ENCODE measurements around the gene COL18A1.
A peak's percentile ranks its signal among the peaks of the same experiment; 100 is the strongest.

COL18A1 gene

GRCh38 chr21:45475797-45476570, 71.0 kb downstream of the COL18A1 start:
- FAIRE-seq (no peak), DNase-seq (ENCODE audit: insufficient read length, low spot score) (no peak)

- FAIRE-seq: peak; percentile 98
- no peak for DNase-seq (ENCODE audit: insufficient read length, low spot score)
These were observed 71.6 kb downstream of the COL18A1 start for GRCh38 chr21:45476582-45476981.

- DNase-seq (ENCODE audit: insufficient read length, low spot score) (no peak), FAIRE-seq (no peak)
These were observed 72.5 kb downstream of the COL18A1 start for GRCh38 chr21:45477176-45478114.

DNA sequence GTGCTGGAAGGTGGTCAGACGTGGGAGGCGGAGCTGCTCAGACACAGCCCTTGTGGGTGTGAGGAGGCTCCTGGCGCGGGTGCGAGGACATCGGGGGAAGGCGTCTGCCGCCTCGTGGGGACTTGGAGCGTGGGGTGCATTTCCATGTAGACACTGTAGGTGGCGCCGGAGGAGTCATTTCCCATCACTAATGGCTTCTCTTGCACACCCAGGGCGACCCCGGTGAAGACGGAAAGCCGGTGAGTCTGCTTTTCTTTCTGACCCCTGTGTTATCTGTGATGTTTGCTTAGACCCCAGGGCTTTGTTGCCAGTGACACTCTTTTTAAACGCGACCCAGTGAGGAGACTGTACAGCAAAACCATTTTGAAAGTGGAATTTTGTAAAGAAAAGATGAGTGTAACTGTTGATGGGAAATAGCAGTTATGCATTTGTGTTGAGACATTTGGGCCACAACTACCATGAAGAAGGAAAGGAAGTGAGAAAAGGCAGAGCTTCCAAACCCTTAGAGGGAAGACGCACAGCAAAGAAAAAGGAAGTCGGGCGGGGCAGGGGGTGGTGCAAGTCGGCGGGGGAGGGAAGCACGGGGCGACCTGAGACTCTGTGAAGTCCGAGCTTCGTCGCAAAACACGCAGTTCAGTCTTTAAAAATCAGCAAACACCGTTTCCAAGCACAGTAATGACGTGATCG, 73.3 kb downstream of the COL18A1 start:
- no peak for FAIRE-seq

DNA sequence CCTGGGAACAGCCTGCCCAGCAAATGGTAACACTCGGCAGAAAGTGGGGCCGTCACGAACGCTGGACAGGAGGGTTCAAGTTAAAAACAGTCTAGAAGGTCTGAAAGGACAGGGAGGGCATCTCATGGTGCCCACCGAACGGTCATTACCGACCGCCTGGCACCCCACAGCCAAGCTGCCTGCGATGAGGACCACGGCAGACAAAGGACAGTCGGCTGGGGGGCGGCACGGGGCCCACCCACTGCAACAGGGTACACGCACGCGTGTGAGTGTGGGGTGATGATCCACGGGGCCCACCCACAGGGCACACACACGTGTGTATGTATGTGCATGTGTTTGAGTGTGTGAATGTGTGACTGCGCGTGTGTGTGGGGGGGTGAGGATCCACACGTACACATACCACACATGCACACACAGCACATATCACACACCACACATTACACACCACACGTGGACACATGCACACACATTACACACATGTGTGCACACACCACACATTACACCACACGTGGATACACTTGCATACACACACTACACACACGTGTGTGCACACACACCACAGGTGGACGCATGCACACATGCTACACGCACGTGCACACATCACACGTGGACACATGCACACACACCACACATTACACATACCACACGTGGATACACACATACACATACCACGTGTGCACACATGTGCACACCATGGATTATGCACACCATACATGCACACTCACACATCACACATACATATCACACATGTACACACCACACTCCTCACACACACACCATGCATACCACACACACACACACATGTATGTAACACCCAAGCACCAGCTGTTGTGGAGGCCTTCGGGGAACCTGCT, 74.1 kb downstream of the COL18A1 start:
- no peak for DNase-seq (ENCODE audit: insufficient read length, low spot score)
- FAIRE-seq: peak; percentile 99

More for the DNA sequence above, 73.3 kb downstream of the COL18A1 start:
- peak; percentile 30 for DNase-seq (ENCODE audit: insufficient read length, low spot score)

GRCh38 chr21:45479691-45480675, 75.0 kb downstream of the COL18A1 start:
- DNase-seq (ENCODE audit: insufficient read length, low spot score): no peak
- no peak for FAIRE-seq

DNA sequence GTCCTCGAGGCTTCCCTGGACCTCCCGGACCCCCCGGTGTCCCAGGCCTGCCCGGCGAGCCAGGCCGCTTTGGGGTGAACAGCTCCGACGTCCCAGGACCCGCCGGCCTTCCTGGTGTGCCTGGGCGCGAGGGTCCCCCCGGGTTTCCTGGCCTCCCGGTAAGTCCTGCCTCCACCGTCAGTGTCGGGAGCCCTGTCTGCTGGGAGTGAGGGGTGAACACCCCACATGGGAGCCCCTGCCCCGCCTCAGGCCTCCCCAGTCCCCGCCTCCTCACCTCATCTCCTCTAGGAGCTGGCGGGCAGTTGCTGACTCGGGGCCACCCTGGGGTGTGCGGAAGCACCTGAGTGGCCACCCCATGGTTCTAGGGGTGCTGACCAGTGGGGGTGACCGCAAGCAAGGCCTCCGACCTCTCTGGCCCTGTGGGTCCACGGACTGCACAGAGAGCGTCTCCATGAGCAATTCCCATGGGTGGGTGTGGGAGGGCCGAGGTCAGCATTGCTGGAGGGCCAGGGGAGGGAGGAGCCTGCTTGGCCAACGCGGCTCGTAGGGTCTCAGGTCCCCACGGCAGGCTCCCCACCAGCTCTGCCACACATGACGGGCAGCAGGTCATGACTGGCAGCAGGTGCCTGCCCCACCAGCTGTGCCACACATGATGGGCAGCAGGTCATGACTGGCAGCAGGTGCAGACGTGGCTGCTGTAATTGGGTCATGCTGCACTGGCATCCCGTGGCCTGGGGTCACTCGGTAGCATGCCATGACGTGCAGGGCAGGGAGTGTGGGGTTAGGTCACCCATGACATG, 75.9 kb downstream of the COL18A1 start:
- DNase-seq (ENCODE audit: insufficient read length, low spot score): no peak
- FAIRE-seq: no peak

DNA sequence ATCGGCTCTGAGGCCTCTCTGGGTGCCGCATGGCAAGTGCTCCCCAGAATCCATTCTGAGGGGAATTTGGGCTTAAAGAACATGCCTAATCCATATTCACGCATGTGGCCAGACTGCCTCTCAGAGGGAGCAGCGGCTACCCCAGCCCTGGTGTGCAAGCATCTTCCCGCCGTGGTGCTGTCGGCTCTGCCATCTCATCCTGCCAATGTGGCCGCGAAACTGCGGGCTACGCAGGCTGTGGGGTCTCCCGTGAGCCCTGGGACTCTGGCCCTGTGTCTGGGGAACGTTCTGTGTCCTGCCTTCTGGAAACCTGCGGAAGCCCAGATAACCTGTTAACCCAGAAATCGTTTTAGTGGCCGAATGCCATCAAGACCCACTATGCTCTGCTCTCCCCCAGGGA, 76.6 kb downstream of the COL18A1 start:
- DNase-seq (ENCODE audit: insufficient read length, low spot score) (no peak), FAIRE-seq (no peak)

DNA sequence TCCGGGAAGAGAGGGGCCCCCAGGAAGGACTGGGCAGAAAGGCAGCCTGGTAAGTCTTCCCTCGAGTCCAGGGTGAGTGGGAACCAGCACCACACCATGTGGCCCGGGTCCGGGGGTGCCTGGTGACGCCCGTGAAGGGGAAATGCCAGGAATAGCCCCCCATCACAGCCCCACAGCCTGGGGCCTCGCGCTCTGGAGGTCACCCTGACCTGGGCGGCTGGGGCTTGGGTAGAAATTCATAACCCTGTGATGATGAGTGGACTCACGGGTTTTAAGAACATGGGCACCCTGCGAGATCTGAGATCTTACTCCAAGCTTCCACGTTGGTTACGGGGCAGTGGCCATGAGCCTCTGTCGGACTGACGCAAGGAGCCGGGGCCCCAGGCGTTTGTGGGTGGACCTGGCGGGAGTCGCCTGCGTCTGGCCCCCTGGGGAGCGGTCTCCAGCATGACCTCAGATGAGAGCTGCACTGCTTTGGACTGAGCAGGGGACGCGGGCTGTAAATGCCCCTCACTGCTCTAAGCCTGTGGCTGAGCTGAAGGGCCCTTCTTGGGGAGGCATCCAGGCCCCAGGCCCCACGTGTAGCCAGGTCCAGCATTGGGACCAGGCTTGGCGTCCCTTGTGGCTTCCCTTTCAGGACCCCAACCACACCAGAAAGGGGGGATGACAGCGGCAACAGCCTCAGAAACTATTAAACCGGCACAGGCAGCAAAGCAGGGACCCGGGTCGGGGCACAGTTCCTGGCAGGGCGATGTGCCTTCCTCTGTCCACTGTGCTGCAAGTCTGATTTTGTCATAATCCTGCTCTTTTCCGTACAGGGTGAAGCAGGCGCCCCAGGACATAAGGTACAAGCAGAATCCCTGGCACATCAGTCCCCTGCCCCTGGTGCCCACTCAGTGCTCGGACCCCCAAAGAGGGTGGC, 77.3 kb downstream of the COL18A1 start:
- DNase-seq (ENCODE audit: insufficient read length, low spot score) (no peak), FAIRE-seq (no peak)

GRCh38 chr21:45482899-45483821, 78.2 kb downstream of the COL18A1 start:
- FAIRE-seq: no peak

DNA sequence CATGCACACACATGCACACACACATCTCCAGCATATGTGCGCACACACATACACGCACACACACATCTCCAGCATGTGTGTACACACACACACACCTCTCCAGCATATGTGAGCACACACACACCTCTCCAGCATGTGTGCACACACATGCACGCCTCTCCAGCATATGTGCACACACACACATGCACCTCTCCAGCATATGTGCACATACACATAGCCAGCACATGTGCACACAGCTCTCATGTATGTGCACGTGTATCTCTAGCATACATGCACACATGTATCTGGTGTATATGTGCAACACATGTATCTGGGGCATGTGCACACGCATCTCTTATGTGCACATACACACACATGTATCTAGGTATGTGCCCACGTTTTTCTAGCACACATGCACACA, 79.4 kb downstream of the COL18A1 start:
- DNase-seq (ENCODE audit: insufficient read length, low spot score): no peak
- FAIRE-seq: peak; percentile 97

More at GRCh38 chr21:45482899-45483821, 78.2 kb downstream of the COL18A1 start:
- no peak for DNase-seq (ENCODE audit: insufficient read length, low spot score)

GRCh38 chr21:45485686-45486442, 80.9 kb downstream of the COL18A1 start:
- FAIRE-seq: no peak

GRCh38 chr21:45486443-45487160, 81.6 kb downstream of the COL18A1 start:
- no peak for DNase-seq (ENCODE audit: insufficient read length, low spot score)
- FAIRE-seq: no peak

More at GRCh38 chr21:45485686-45486442, 80.9 kb downstream of the COL18A1 start:
- DNase-seq (ENCODE audit: insufficient read length, low spot score): no peak

GRCh38 chr21:45487161-45487806, 82.3 kb downstream of the COL18A1 start:
- DNase-seq (ENCODE audit: insufficient read length, low spot score) (no peak), FAIRE-seq (no peak)

All from HTR-8/SVneo (cell line).